ENCODE data around the gene C19orf12. TPM values are rescaled to one million over a fixed set of nuclear protein-coding genes. Genes with fewer than 3 reads are reported as not detected.

The C19orf12 gene
- total RNA-seq, 2 experiments from 2014 or later, result 34.4 to 36.6 TPM

DNA sequence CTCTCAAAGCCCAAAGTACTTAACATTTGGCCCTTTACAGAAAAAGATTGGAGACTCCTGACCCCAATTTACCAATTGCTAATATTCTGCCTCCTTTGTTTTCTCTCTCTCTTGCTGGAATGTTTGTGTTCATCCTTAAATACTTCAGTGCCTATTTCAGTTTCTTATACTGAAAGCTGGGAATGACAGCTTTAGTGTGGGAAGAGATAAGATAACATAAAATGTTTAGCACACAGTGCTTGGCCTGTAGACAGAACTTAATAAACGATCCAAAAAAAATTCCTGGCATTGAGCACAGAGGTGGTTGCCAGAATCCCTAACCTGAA, 52.8 kb downstream of the C19orf12 start:
- ChIA-PET POLR2A (no interaction called here), CTCF (interaction anchor here (1.1 to 1.8 kb wide), 5 partner anchors 13 to 54 kb away, joined by 5 to 9 read pairs (median 6); no protein-coding TSS in a partner anchor)

GRCh38 chr19:29660835-29661234, 54.2 kb downstream of the C19orf12 start:
- CTCF ChIA-PET, result no interaction called here
- POLR2A ChIA-PET, result interaction anchor here (0.9 kb wide), 1 partner anchor 37 kb away, joined by 3 read pairs; no protein-coding TSS in a partner anchor

GRCh38 chr19:29658221-29658991, 56.7 kb downstream of the C19orf12 start:
- CTCF ChIA-PET, result interaction anchor here (0.8 to 1.9 kb wide), 4 partner anchors 9 to 48 kb away, joined by 3 to 6 read pairs (median 4); no protein-coding TSS in a partner anchor
- POLR2A ChIA-PET, result no interaction called here

DNA sequence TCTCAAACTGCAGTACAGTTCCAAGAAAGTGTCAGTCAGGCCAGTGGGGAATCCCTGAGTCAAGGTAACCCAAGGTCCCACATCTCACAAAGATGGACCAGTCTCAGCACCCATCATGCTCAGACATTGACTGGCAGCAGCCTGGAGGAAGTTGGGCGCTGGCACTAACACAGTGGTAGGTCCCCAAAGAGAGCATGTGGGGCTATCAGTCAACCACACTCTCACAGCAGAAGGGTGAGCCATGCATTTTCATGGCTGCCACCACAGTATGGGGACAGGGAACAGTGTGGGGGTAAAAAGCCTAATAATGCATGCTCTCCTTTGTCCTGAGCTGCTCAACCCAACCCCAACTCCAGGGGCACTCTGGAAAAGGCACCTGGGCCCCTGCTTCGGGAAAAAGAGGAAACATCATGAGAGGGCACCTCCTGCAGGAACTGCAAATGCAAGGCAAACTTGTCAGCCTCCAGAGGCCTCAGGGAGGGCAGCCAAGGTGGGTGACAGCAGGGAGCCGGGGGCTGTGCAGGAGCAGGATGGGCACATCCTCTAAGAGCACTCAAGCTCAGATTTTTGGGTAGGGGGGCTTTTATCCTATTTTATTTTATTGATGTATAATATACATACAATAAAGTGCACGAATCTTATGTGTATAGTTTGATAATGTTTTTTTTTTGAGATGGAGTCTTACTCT, 59.3 kb downstream of the C19orf12 start:
- CTCF ChIA-PET, result no interaction called here
- POLR2A ChIA-PET, result interaction anchor here (0.7 kb wide), 1 partner anchor 287 kb away, joined by 3 read pairs; no protein-coding TSS in a partner anchor

GRCh38 chr19:29653398-29653797, 61.7 kb downstream of the C19orf12 start:
- ChIA-PET CTCF (no interaction called here), POLR2A (no interaction called here)

GRCh38 chr19:29651622-29652394, 63.3 kb downstream of the C19orf12 start:
- ChIA-PET CTCF (interaction anchor here (0.6 kb wide), 1 partner anchor 9 kb away, joined by 4 read pairs; no protein-coding TSS in a partner anchor), POLR2A (no interaction called here)

DNA sequence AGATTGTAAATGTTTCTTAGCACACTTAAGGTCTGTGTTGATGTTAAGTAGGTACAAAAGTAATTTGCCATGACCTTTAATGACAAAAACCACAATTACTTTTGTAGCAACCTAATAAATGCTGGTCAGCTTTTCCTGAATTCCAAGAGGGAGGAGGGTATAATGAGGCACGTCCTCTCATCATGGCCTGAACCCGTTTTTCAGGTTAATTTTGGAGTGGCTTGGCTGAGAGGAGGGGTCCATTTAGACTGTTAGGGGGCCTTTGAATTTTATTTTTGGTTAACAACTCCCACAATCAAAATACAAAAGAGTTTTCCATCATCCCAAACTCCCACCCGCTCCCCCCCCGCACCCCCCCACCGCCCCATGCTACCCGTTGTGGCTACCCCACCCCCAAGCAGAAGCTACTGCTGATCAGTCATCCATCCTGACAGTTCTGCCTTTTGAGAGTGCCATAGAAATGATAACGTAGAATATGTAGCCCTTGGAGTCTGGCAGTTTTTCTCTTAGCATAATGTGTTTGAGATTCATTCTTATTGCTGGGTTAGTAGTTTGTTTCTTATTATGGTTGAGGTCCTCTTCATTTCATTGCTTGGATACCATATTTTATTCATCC, 64.2 kb downstream of the C19orf12 start:
- POLR2A ChIA-PET, result no interaction called here
- CTCF ChIA-PET, result no interaction called here

Other genes with a start within 250 kb of the C19orf12 start
- gene VSTM2B, start 189.3 kb downstream of the C19orf12 start, total RNA-seq, result not detected
- 100 to 1,000 TPM; 137 to 142 TPM for gene POP4, start 109.0 kb downstream of the C19orf12 start, total RNA-seq
- gene PLEKHF1, start 49.8 kb downstream of the C19orf12 start, total RNA-seq, result 10 to 100 TPM; 20.1 to 20.9 TPM
- 10 to 100 TPM; 32.1 to 32.5 TPM for gene CCNE1, start 96.7 kb upstream of the C19orf12 start, total RNA-seq
- 10 to 100 TPM; 67.4 to 69.4 TPM for gene URI1, start 227.0 kb upstream of the C19orf12 start, total RNA-seq